HepG2 (cell line): ENCODE results near the gene WEE1.

ENCODE experiments used
- CTCF ChIP-seq: sonication (generic); formaldehyde crosslinking; IDR thresholded peaks from 2 replicates; pipeline ENCODE4 v1.5.0; 2020; ENCODE audit warnings: mild to moderate bottlenecking, missing genetic modification reagents, moderate library complexity
- IRF1 ChIP-seq: sonication (generic); formaldehyde crosslinking; IDR thresholded peaks from 2 replicates; pipeline ENCODE4 v1.4.0; 2020; ENCODE audit warnings: low read depth, mild to moderate bottlenecking, missing genetic modification reagents
- POLR2A ChIP-seq, 2 experiments: IDR thresholded peaks; 2 replicates each; pipeline ENCODE4 v1.6.1; 2011; ENCODE audit warnings: low read depth in 2 of 2, low read length in 2 of 2, mild to moderate bottlenecking in 1 of 2, moderate library complexity in 1 of 2; ENCODE audit not compliant: insufficient read depth in 1 of 2
- ZNF24 ChIP-seq: fragments of 450-650 bp; IDR thresholded peaks from 2 replicates; pipeline ENCODE4 v1.6.1; 2017; ENCODE audit warnings: antibody characterized with exemption, mild to moderate bottlenecking
- ZNF30 ChIP-seq: sonication (generic); formaldehyde crosslinking; IDR thresholded peaks from 2 replicates; pipeline ENCODE4 v1.5.0; 2020; ENCODE audit warnings: mild to moderate bottlenecking, missing genetic modification reagents
- ZNF431 ChIP-seq: sonication (generic); formaldehyde crosslinking; IDR thresholded peaks from 2 replicates; pipeline ENCODE4 v1.9.0; 2022; ENCODE audit warnings: missing genetic modification reagents, low read depth, mild to moderate bottlenecking, borderline replicate concordance

- TF ChIP-seq ZNF30 (CRISPR knock-in tag) = no peak
- no peak for TF ChIP-seq ZNF431
- TF ChIP-seq POLR2A (IDR thresholded peaks at IDR 0.05; ENCODE audit: insufficient read depth in 1 of 2, low read depth in 2 of 2, low read length in 2 of 2) = no peak
- TF ChIP-seq ZNF24 = no peak
- no peak for TF ChIP-seq IRF1 (CRISPR knock-in tag)
- TF ChIP-seq CTCF (CRISPR knock-in tag) = no peak
Measured at GRCh38 chr11:9629064-9629463, 55.6 kb downstream of the WEE1 start.
